ENCODE measurements around the gene RARRES2.

RARRES2 gene

DNA sequence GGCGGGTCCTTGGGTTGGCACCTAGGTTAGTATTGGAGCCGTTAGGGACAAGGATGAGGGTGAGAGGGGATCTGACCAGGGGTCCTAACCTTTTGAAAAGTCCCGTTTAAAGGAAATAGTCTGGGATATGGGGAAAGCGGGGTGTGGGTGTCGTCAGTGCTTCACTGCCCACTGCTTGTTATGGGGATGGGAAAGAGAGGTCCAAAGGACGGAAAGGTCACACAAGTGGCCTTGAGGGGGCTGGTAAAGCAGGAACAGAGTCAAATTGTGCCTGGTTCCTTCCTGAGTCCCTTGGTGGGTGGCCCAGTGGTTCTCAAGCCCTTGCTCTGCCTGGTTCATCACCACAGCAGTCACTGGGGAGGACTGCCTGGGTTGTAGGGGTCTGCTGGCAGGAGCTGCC, 35.1 kb upstream of the RARRES2 start:
- no peak for DNase-seq

DNA sequence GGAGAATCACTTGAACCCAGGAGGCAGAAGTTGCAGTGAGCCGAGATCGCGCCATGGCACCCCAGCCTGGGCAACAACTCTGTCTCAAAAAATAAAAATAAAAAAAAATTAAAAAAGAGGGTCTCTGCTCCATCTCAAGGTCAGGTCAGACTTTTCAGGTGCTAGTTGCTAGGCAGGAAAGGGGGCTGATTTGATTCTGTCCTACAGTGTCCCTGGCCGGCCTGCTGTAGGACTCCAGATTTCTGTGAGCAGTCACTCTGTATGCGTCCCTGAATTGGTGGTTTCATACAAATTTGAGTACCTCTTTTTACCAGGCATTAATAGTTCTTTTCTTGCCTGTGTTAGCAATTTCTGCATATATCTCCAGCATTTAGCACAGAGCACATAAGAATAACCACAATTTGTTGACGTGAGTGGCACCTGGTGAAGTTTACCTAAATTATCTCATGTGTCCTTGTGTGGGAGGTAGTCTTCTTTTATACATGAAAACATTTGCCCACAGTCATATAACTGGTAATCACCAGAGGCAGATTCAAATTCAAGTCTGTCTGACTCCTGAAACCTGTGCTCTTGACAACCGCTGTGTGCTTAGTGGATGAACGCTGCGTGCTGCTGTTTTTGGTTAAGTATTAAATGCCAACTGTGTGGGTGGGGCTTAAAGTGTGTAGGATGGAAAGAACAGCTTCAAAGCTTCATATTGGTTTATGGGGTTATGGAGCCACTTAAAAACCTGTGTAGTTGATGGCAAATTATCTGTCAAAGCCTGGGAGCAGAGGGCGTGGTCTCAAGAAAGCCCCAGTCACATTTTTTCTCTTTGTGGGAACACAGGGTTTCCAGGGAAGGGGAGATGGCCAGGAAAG, 34.5 kb upstream of the RARRES2 start:
- DNase-seq: no peak

DNA sequence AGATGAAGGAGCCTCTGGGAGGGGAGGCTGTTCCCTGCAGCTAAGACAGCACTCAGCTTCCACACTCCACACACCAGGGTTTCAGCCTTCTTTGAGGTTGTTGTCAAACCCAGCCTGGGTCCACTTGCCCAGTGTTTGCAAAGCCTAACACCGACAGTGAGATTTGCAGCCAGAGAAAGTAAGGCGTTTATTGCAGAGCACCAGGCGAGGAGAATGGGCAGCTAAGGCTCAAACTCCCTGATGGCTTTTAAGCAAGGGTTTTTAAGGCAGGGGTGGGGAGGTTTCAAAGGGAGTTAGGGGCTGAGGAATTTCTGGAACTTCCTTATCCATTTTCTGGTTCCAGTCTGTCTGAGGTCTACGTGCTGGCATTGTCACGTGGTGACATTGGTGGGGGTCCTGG, 33.0 kb upstream of the RARRES2 start:
- no peak for DNase-seq

DNA sequence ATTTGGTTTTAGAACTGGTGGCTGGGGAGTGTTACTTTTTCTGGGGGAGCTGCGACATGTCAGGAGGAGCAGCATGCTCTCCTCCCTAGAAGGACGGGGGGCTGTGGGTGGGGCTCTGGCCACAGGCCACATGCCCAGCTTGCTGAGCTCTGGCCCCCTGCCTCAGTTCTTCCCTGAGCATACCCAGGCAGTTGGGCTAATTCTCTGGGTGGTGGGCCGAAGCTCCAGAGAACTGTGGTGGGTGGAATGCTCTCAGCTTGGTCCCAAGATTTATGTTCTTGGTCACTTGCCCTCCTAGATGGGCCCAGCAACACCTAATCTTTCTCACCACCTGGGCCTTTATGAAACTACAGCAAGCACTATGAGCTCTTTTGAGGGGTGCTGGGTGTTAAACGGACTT, 32.6 kb upstream of the RARRES2 start:
- DNase-seq: no peak

DNA sequence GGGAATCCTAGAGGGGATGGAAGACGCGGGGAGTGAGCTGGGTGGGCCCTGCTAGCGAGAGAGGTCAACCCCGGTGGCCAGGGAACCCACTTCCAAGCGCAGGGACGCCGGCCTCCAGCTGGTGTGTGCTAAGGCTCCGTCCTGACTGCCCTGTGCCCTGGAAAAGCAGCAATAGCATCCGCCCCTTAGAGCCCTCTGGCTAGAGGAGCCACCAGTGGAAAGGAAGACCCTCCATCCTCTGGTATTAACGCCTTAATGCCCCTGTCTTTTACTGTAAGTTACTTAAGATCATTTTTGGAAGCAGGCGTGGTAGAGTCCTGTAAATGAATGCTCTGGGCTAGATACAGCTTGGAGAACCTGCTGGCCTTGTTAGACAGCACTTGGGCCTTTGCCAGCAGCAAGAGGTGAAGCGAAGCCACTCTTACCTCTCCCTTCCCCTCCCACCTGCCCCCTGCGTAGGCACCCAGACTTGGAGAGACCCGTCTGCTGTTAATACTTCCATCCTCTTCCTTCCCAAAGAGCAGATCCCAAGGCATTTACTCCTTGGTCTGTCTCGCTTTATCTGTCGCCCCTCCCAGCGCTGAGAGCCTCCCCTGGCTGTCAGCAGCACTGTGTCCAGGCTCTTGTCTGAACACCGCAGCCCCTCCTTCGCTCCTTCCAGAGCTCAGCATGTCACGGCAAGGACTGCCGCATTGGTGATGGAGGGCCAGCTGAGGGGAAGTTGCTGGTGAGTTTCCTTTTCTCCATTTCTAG, 31.8 kb upstream of the RARRES2 start:
- no peak for DNase-seq

DNA sequence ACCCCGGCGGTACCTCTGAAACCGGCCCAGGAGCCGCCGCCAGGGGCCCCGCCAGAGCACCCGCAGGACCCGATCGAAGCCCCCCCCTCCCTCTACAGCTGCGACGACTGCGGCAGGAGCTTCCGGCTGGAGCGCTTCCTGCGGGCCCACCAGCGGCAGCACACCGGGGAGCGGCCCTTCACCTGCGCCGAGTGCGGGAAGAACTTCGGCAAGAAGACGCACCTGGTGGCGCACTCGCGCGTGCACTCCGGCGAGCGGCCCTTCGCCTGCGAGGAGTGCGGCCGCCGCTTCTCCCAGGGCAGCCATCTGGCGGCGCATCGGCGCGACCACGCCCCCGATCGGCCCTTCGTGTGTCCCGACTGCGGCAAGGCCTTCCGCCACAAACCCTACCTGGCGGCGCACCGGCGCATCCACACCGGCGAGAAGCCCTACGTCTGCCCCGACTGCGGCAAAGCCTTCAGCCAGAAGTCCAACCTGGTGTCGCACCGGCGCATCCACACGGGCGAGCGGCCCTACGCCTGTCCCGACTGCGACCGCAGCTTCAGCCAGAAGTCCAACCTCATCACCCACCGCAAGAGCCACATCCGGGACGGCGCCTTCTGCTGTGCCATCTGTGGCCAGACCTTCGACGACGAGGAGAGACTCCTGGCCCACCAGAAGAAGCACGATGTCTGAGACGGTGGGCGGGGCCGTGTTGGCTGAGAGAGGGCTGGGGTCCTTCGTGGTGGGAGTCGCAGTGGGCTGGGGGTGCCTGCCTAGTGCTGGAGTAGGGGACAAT, 31.0 kb upstream of the RARRES2 start:
- no peak for DNase-seq

DNA sequence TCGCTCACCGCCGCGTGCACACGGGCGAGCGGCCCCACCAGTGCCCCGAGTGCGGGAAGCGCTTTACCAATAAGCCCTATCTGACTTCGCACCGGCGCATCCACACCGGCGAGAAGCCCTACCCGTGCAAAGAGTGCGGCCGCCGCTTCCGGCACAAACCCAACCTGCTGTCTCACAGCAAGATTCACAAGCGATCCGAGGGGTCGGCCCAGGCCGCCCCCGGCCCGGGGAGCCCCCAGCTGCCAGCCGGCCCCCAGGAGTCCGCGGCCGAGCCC, 30.5 kb upstream of the RARRES2 start:
- no peak for DNase-seq

DNA sequence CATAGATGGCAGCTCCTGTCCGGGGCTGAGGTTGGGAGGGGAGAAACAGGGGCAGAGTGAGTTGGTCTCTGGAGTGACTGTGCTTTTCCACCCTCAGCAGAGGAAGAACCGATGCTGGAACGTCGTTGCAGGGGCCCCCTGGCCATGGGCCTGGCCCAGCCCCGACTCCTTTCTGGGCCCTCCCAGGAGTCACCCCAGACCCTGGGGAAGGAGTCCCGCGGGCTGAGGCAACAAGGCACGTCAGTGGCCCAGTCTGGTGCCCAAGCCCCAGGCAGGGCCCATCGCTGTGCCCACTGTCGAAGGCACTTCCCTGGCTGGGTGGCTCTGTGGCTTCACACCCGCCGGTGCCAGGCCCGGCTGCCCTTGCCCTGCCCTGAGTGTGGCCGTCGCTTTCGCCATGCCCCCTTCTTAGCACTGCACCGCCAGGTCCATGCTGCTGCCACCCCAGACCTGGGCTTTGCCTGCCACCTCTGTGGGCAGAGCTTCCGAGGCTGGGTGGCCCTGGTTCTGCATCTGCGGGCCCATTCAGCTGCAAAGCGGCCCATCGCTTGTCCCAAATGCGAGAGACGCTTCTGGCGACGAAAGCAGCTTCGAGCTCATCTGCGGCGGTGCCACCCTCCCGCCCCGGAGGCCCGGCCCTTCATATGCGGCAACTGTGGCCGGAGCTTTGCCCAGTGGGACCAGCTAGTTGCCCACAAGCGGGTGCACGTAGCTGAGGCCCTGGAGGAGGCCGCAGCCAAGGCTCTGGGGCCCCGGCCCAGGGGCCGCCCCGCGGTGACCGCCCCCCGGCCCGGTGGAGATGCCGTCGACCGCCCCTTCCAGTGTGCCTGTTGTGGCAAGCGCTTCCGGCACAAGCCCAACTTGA, 29.9 kb upstream of the RARRES2 start:
- DNase-seq: no peak

DNA sequence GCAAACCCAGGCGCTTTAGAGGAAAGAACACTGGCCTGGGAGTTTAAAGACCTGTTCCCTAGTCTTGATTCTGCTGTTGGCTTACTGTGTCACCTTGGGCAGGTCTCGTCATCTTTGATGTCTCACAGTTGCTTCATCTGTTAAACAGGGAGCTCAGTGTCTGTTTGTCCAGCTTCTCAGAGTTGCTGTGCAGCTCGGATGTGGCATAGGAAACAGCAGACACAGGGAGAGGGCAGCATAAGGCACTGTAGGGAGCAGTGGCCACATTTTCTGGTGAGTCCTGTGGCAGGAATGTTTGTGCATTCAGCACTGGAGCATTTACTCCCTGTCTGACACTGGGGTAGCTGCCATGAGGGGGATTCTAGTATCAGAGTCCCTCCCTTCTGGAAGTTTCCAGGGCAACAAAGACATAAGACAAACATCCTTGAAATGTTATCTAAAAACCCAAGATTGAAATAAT, 29.2 kb upstream of the RARRES2 start:
- DNase-seq: no peak

DNA sequence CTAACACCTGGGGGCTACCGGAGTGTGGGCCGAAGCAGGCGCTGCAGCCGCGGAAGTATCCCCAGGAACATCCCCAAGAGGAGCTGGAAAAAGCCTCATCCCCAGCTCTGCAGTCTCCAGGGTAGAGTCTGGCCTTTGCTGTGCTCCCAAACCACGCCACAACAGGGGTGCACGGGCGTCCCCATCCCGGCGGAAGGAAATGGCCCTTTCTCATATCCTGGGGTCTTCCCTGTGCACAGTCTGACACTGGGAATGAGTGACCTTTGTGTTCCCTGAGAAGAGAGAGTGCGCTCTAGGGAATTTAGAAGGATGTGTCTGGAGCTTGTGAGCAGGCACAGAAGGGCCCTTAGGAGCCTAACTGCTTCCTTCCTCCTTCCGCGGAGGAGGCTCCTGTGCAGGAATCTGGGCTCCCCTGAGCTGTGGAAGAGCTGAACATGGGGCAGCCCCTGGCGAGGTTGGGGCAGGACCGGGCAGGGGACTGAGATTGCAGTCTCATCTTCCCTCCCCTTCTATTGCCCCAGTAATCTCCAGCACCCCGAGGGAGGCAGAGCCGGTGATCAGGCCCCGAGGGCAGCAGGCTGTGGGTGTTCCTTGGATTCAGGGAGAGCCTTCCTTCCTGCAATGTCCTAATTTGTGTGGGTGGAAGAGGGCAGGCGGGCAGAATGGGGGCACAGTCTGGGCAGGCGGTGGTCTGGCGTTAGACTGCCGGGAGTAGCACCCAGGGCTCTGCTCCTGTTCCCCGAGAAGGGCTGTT, 28.5 kb upstream of the RARRES2 start:
- no peak for DNase-seq

DNA sequence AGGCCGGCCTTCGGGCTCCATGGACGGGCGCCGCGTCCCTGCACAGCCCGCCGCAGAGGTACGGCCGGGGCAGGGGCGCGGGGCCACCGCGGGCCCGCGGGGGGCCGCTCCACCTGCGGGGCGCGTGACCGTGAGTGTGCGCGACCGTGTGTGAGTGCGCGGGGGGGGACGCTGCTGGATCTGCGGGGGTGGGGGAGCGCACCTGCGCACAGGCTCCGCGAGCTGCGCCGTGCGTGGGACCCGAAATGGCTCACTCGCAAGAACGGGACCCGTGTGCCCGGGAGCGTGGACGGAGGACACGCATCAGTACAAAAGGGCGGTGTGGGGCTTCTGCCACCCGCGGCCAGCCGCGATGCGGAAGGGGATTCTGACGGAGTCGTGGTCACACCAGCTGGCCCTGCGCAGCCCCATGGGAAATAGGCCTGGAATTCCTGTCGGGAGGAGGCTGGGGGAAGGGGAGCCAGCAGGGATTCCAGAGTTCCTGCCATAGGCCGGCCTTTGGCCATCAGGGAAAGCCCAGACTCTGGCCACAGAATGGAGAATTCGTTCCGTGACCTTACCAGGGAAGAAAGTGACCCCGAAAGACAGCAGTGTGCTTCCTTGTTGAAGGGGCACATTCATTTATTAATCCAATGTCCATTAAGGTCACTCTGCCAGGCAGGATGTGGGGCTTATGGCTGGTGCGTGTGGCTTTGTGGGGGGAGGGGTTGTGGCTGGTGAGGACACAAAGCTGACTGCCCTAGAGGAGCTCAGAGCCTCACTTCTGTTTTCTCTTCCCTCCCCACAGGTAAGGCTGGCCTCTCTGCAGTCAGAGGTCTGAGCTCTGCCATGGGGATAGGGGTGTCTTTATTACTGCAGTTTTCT, 27.7 kb upstream of the RARRES2 start:
- DNase-seq: peak; percentile 53

DNA sequence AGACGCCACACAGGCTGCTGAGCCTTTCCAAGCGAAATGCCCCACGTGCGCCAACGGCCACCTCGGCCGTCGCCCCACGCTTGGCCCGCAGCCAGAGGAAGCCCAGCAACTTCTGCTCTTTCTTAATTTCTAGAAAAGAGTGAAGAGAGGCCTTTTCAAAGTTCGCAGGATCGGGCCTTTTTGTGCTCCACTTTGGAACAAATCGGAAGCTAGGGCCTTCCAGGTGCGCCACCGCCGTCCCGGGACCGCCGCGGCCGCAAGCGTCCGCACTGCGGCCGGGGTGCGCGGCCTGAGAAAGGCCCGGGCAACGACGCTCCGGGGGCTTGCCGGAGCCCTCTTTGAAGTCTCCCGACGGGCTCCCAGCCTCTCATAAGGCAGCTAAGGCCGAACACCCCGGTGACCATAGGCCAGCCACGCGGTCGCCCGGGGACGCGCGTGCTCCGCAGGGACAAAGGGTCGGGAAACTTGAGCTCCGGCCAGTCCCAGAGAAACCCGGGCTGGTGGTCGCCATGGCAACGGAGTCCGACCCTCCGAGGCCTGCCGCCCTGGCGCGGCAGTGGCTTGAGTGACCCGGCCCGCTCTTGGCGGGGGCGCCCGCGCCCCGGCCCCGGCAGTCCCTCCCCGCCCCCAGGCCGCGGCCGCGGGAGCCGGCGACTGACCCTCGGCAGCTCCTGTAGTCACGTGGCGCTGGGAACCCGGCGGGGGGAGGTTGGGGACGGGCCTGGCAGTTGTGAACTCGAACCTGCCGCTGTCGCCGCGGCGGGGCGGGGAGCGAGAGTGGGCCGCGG, 26.9 kb upstream of the RARRES2 start, which contains the start of gene REPIN1:
Gene REPIN1, plus strand, starts transcription at position 727 of the 788 bp plus-strand sequence. CDS start 890 bp downstream, outside the sequence.
- peak; percentile 90 for DNase-seq

DNA sequence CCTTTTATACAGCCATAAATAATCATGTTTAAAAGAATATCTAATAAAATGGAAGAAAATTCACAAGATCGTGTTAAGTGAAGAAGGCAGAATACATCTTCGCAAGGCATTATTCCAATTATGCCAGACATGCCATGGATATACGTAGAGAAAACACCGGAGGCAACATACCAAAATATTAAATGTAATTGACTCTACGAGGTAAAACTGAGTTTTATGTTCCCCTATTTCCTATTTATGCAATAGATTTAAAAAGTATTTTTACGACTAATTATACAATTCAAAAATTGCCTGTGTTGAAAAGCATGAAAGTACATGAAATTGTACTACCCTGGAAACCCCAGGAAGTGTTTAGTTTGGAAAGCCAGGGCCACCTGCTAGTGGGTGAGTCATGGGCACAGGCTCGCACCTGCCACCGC, 26.3 kb upstream of the RARRES2 start:
- DNase-seq: no peak

DNA sequence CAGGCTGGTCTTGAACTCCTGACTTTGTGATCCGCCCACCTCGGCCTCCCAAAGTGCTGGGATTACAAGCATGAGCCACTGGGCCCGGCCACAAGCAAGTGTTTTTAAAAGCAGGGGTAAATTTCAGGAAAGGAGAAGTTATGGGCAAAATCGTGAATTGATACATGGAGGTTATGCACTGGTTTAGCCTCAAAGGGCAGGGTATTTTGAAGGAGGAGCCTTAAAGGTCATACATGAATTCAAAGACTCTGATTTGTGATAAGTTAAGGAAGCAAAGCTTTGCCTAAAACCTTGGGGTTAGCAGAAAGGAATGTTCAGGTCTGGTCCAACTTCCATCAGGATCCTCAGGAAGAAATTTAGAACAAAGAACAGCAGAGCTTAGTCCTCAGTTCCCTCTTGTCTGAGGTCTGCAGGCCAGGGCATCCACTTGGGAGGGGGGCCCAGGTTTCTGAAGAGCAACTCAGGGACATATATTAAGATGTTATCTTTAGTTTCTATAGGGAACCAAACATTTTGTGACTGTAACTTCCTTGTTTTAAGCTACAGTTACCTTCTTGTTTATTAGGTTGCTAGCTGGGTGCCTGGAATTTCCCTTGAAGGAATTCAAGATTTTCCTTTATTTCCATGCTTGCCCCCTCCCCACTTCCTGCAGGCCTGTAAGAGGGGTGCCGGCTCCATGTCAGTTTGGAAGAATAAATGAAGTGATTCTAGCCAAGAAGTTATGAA, 24.4 kb upstream of the RARRES2 start:
- DNase-seq: no peak

DNA sequence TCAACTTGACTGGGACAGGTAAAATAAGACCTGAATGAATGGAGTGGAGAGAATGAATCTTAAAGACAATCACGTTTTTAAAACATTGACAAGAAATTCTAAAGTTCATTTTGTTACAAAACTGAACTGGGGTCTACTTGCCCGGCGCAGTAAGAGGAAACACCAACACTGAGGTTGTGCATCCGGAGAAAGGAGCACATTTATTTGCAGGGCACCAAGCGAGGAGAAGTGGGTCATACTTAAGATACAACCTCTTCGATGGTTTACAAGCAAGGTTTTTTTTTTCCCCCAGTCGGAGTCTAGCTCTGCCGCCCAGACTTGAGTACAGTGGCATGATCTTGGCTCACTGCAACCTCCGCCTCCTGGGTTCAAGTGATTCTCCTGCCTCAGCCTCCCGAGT, 23.8 kb upstream of the RARRES2 start:
- DNase-seq: no peak

DNA sequence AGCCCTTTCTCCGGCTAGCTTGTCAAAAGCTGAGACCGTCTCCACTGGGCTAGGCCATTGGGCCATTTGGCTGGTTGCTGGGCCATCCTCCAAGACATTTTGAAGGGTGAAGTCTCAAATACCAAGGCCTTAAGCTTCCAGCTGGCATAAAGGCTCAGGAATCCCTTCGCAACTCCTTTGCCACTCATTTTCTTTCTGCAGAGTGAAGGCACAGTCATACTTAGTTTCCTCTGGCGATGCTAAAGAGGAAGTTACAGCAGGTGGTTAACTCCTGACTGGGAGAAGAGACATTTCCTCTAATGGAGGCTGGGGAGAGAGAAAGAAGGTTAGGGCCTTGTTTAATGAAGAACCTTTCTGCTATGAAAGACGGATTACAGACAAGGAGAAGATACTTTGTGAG, 22.4 kb upstream of the RARRES2 start:
- DNase-seq: peak; percentile 45

DNA sequence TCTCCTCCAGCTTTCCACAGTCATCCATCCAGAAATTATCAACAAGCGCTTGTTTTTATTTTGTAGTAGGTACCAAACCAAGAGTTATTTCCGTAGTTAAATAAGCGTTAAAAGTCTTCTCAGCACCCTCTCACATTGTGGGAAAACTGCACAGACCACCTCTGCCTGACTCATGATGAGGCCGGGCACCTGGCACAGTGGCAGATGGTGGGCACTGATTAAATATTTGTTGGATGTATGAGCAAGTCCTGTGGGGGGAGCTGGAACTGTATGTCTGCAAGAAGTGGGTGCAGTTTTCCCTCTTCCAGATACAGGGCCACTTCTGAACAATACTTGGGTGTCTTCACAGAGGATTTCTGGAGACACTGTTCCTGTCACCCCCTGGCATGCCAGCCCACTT, 21.9 kb upstream of the RARRES2 start:
- DNase-seq: peak; percentile 86

DNA sequence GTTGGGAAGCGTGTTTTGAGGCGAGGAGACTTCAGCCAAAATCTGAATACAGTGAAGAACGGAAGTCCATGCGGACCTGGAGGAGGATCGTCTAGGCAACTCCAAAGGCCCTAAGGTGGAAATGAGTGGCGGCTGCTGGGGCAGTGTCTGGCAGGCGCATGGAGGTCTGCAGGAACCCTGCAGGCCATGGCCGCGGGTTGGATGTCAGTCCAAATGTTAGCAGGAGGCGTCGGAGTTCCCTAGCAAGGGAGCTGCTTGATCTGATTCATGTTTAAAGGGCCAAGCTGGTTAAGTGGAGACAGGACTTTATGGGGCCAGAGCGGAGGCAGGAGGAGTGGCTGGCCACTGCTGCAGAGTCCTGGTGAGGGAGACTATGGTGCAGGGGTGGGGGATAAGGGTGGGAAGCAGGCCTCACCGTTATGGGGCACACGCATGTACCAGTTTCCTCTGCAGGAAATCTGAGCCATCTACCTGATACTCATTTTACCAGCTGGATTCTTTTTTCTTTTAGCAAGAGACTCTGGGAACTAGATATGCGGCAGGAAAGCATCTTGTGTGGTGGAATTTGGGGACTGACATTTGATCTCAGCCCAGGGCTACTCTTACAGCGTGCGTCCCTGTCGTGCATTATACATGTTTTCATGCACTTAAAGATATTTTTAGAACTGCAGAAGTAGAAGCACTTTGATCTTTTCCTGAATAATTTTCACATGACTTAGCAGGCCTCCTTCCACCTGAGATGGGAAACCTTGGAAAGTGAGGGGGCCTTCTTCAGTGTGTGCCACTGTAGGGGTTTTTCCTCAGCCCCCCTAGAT, 20.6 kb upstream of the RARRES2 start:
- DNase-seq: no peak
